ENCODE measurements around the gene EIF3J. TPM values are rescaled to one million over a fixed set of nuclear protein-coding genes. Genes with fewer than 3 reads are reported as not detected.

The EIF3J gene
- total and polyA plus RNA-seq, 4 donors: 23.5 to 49.9 (median 39.6) TPM

GRCh38 chr15:44492672-44493071 is 44.3 kb upstream of the EIF3J start:
- Histone ChIP-seq H3K27ac (ENCODE audit: low read depth in 1 of 2, low read length in 2 of 2) (no peak overlapping the region), H3K4me3 (ENCODE audit: low read depth in 1 of 3, low read length in 3 of 3) (no peak overlapping the region), H3K36me3 (ENCODE audit: control insufficient read depth in 4 of 4, insufficient read depth in 3 of 4, low read depth in 1 of 4, low read length in 3 of 4) (peaks cover 8 to 16% (median 15%) of the 10 kb centered on the region in 4 donors), H3K4me1 (ENCODE audit: control insufficient read depth in 4 of 4, insufficient read depth in 4 of 4, low read length in 3 of 4) (no peaks in the 10 kb centered on the region), H3K27me3 (ENCODE audit: control insufficient read depth in 4 of 4, insufficient read depth in 4 of 4, low read length in 3 of 4) (no peaks in the 10 kb centered on the region), H3K9ac (ENCODE audit: low read depth in 1 of 2, low read length in 2 of 2) (no peak overlapping the region), H3K9me3 (ENCODE audit: control insufficient read depth in 4 of 4, low read length in 3 of 4) (no peaks in the 10 kb centered on the region)
- TF ChIP-seq JUND (IDR thresholded peaks at IDR 0.05) (no peak), NR2F2 (IDR thresholded peaks at IDR 0.05) (no peak), TAF1 (conservative IDR thresholded peaks at IDR 0.05) (no peak), HNF4A (conservative IDR thresholded peaks at IDR 0.05) (no peak), HNF4G (IDR thresholded peaks at IDR 0.05) (no peak), ZBTB33 (IDR thresholded peaks at IDR 0.05) (no peak), FOXA1 (IDR thresholded peaks at IDR 0.05) (no peak), RAD21 (IDR thresholded peaks at IDR 0.05) (no peak), CTCF (IDR thresholded peaks at IDR 0.05; ENCODE audit: low read depth, low read length, missing input control) (no peak), MAX (IDR thresholded peaks at IDR 0.05) (no peak)
- WGBS: 62% methylated on average over 3 of the region's 3 CpGs
- DNase-seq (ENCODE audit: low spot score): no peak

GRCh38 chr15:44495562-44495961 is 41.4 kb upstream of the EIF3J start:
- H3K9me3 ChIP-seq (ENCODE audit: control insufficient read depth in 4 of 4, low read length in 3 of 4): no peaks in the 10 kb centered on the region
- peaks cover 0 to 2% (median 0%) of the 10 kb centered on the region in 4 donors for H3K4me1 ChIP-seq (ENCODE audit: control insufficient read depth in 4 of 4, insufficient read depth in 4 of 4, low read length in 3 of 4)
- TF ChIP-seq TAF1 (conservative IDR thresholded peaks at IDR 0.05) (no peak), CTCF (IDR thresholded peaks at IDR 0.05; ENCODE audit: low read depth, low read length, missing input control) (no peak)
- no peak overlapping the region for H3K9ac ChIP-seq (ENCODE audit: low read depth in 1 of 2, low read length in 2 of 2)
- no peak overlapping the region for H3K4me3 ChIP-seq (ENCODE audit: low read depth in 1 of 3, low read length in 3 of 3)
- no peaks in the 10 kb centered on the region for H3K27me3 ChIP-seq (ENCODE audit: control insufficient read depth in 4 of 4, insufficient read depth in 4 of 4, low read length in 3 of 4)
- WGBS: 98% methylated on average over 8 of the region's 8 CpGs
- no peak overlapping the region for H3K27ac ChIP-seq (ENCODE audit: low read depth in 1 of 2, low read length in 2 of 2)
- peaks cover 12 to 22% (median 14%) of the 10 kb centered on the region in 4 donors for H3K36me3 ChIP-seq (ENCODE audit: control insufficient read depth in 4 of 4, insufficient read depth in 3 of 4, low read depth in 1 of 4, low read length in 3 of 4)
- DNase-seq (ENCODE audit: low spot score): no peak

- no peaks in the 10 kb centered on the region for H3K9me3 ChIP-seq (ENCODE audit: control insufficient read depth in 4 of 4, low read length in 3 of 4)
- peaks cover 13 to 23% (median 16%) of the 10 kb centered on the region in 4 donors for H3K36me3 ChIP-seq (ENCODE audit: control insufficient read depth in 4 of 4, insufficient read depth in 3 of 4, low read depth in 1 of 4, low read length in 3 of 4)
- H3K4me3 ChIP-seq (ENCODE audit: low read depth in 1 of 3, low read length in 3 of 3): no peak overlapping the region
- no peak for DNase-seq (ENCODE audit: low spot score)
- no peak overlapping the region for H3K27ac ChIP-seq (ENCODE audit: low read depth in 1 of 2, low read length in 2 of 2)
- H3K27me3 ChIP-seq (ENCODE audit: control insufficient read depth in 4 of 4, insufficient read depth in 4 of 4, low read length in 3 of 4): no peaks in the 10 kb centered on the region
- peak overlapping the region in 1 of 2 donors; percentile 39 for H3K9ac ChIP-seq (ENCODE audit: low read depth in 1 of 2, low read length in 2 of 2)
- WGBS: 59% methylated on average over 3 of the region's 3 CpGs
- TF ChIP-seq RXRA (IDR thresholded peaks at IDR 0.05): no peak
- TF ChIP-seq JUND (IDR thresholded peaks at IDR 0.05): no peak
- no peak for TF ChIP-seq MAX (IDR thresholded peaks at IDR 0.05)
- TF ChIP-seq ATF3 (IDR thresholded peaks at IDR 0.05): no peak
- peaks cover 0 to 2% (median 0%) of the 10 kb centered on the region in 4 donors for H3K4me1 ChIP-seq (ENCODE audit: control insufficient read depth in 4 of 4, insufficient read depth in 4 of 4, low read length in 3 of 4)
These were observed 36.4 kb upstream of the EIF3J start for GRCh38 chr15:44500555-44500954.

Data from liver (tissue), 9 donors.